ENCODE data around the gene NCAM1. TPM values are rescaled to one million over a fixed set of nuclear protein-coding genes. Genes with fewer than 3 reads are reported as not detected.

The NCAM1 gene
- total and polyA plus RNA-seq, 2 donors (not counting 3 experiments of a cell fraction or from before 2014, with no cell fraction given): 0.03 TPM; not detected in 1

GRCh38 chr11:113124006-113124405 lies 162.8 kb downstream of the NCAM1 start:
- dilution Hi-C loops (cut with MboI; ENCODE audit: extremely low pct_ligation_motif_present, low sequenced_read_pairs): no loop called here
- no peak for FAIRE-seq

More at GRCh38 chr11:113124006-113124405, 162.8 kb downstream of the NCAM1 start:
- Histone ChIP-seq H3K27me3 (ENCODE audit: control insufficient read depth in 2 of 2, insufficient read depth in 2 of 2, low read length in 2 of 2) (no peaks in the 10 kb centered on the region), H3K9me3 (replicated peaks; ENCODE audit: control insufficient read depth, insufficient read depth, low read length) (no peaks in the 10 kb centered on the region), H3K27ac (ENCODE audit: insufficient read depth, low read depth, low read length) (no peak overlapping the region), H3K9me1 (replicated peaks; ENCODE audit: control insufficient read depth, extremely low read depth, insufficient read depth, low read length) (no peaks in the 10 kb centered on the region), H2AFZ (ENCODE audit: low read depth, low read length) (no peak overlapping the region), H3K9ac (replicated peaks; ENCODE audit: extremely low read depth, insufficient read depth, low read length) (no peak overlapping the region), H3K79me2 (ENCODE audit: control insufficient read depth, insufficient read depth, low read length) (no peaks in the 10 kb centered on the region), H3K4me1 (ENCODE audit: control insufficient read depth, extremely low read depth, insufficient read depth, low read length) (no peaks in the 10 kb centered on the region), H3K4me3 (replicated peaks in 1 of 3; ENCODE audit: insufficient read depth in 1 of 3, low read depth in 1 of 3, low read length in 3 of 3) (no peak overlapping the region), H4K20me1 (replicated peaks; ENCODE audit: control insufficient read depth, extremely low read depth, insufficient read depth, low read length) (no peaks in the 10 kb centered on the region), H3K36me3 (ENCODE audit: control insufficient read depth in 2 of 2, extremely low read depth in 1 of 2, insufficient read depth in 2 of 2, low read length in 2 of 2) (no peaks in the 10 kb centered on the region), H3K4me2 (ENCODE audit: insufficient read depth, low read length) (no peak overlapping the region)
- TF ChIP-seq POLR2AphosphoS5 (IDR thresholded peaks at IDR 0.05; ENCODE audit: insufficient read depth, low read depth, low read length) (no peak), FOS (IDR thresholded peaks at IDR 0.05; ENCODE audit: borderline replicate concordance, insufficient read depth, low read length) (no peak), EZH2 (IDR thresholded peaks at IDR 0.05; ENCODE audit: borderline replicate concordance, low read depth, low read length, severe bottlenecking) (no peak), MAX (IDR thresholded peaks at IDR 0.05; ENCODE audit: insufficient read depth, insufficient read length) (no peak), GATA2 (IDR thresholded peaks at IDR 0.05; ENCODE audit: insufficient read depth, insufficient read length, low read depth, low read length) (no peak), JUN (IDR thresholded peaks at IDR 0.05; ENCODE audit: borderline replicate concordance, insufficient read depth, insufficient read length, low read depth) (no peak), POLR2A (IDR thresholded peaks at IDR 0.05; ENCODE audit: low read depth, low read length) (no peak), CTCF (IDR thresholded peaks at IDR 0.05; ENCODE audit: extremely low read depth in 1 of 2, insufficient read depth in 1 of 2, low read depth in 1 of 2, low read length in 2 of 2) (no peak), MYC (IDR thresholded peaks at IDR 0.05; ENCODE audit: low read depth, low read length) (no peak)
- no TSS peak for BruUV-seq (replicated peaks)
- intact Hi-C loops (cut with micrococcal nuclease): no loop called here
- DNase-seq (ENCODE audit: low read depth, low spot score): no peak
- CTCF ChIA-PET: no interaction called here
- POLR2A ChIA-PET: no interaction called here

All from endothelial cell of umbilical vein (primary cell).